H1 (cell line): Measurements from ENCODE around the gene CCER1. TPM values are rescaled to one million over a fixed set of nuclear protein-coding genes. Genes with fewer than 3 reads are reported as not detected.

ENCODE experiments used
- CTCF ChIA-PET: fragments of 300-600 bp; sonication (Branson Sonifier 250); formaldehyde crosslinking; loops from one replicate; lab custom pipeline; 2021; ENCODE audit not compliant: partially characterized antibody; lab: Charles Lee
- POLR2A ChIA-PET: fragments of 300-600 bp; sonication (Branson Sonifier 250); formaldehyde crosslinking; loops from one replicate; lab custom pipeline; 2021; ENCODE audit warnings: inconsistent platforms; ENCODE audit not compliant: partially characterized antibody; lab: Charles Lee
- DNase-seq, 2 experiments: peaks; one replicate each; pipeline versions ENCODE4 v3.0.0 to v3.0.0-alpha.2; 2010 to 2022; ENCODE audit warnings: low spot score in 2 of 2, low read depth in 1 of 2, mixed read lengths in 1 of 2
- FAIRE-seq: peaks from 2 replicates; lab custom pipeline; 2011; peaks lifted over from hg19 to GRCh38; lab: Jason Lieb, UNC
- H2AFZ ChIP-seq: 2 replicates; pipeline ENCODE4 v1.8.1; 2012; ENCODE audit warnings: low read length, inconsistent platforms
- H2AK5ac ChIP-seq: 2 replicates; pipeline ENCODE4 v1.6.1; 2013; ENCODE audit warnings: low read depth, low read length
- H2BK120ac ChIP-seq: replicated peaks from 2 replicates; pipeline ENCODE3; 2013; ENCODE audit warnings: low read depth, low read length, inconsistent platforms
- H2BK12ac ChIP-seq: 2 replicates; pipeline ENCODE4 v1.6.1; 2013; ENCODE audit warnings: low read depth, low read length
- H2BK15ac ChIP-seq: 2 replicates; pipeline ENCODE4 v1.6.1; 2013; ENCODE audit warnings: low read length
- H2BK20ac ChIP-seq: 2 replicates; pipeline ENCODE4 v1.6.1; 2013; ENCODE audit warnings: low read length
- H2BK5ac ChIP-seq: 2 replicates; pipeline ENCODE4 v1.6.1; 2013; ENCODE audit warnings: low read depth, low read length
- H3K14ac ChIP-seq: 2 replicates; pipeline ENCODE4 v1.6.1; 2013; ENCODE audit warnings: inconsistent platforms; ENCODE audit not compliant: insufficient read length
- H3K18ac ChIP-seq: 2 replicates; pipeline ENCODE4 v1.6.1; 2013; ENCODE audit warnings: low read length; ENCODE audit errors: extremely low read depth
- H3K23ac ChIP-seq: 2 replicates; pipeline ENCODE4 v1.6.1; 2013; ENCODE audit warnings: inconsistent platforms; ENCODE audit not compliant: insufficient read length
- H3K23me2 ChIP-seq: 2 replicates; pipeline ENCODE4 v1.6.1; 2013; ENCODE audit warnings: low read depth, low read length
- H3K27ac ChIP-seq: 2 replicates; pipeline ENCODE4 v1.6.1; 2011; ENCODE audit warnings: low read depth, low read length, inconsistent platforms
- H3K27me3 ChIP-seq, 4 experiments: replicated peaks in 1 of 4; 1 replicate in 1 of 4; 2 replicates in 3 of 4; pipeline versions ENCODE4 v1.6.1 to v1.8.1; 2011 to 2013; ENCODE audit warnings: low read length in 3 of 4, mild to moderate bottlenecking in 3 of 4, inconsistent platforms in 2 of 4, mixed read lengths in 2 of 4, moderate library complexity in 1 of 4; ENCODE audit not compliant: control insufficient read depth in 3 of 4, insufficient read depth in 3 of 4; ENCODE audit errors: extremely low read depth in 1 of 4
- H3K36me3 ChIP-seq, 4 experiments: 2 replicates each; pipeline versions ENCODE4 v1.6.1 to v1.8.1; 2011 to 2013; ENCODE audit warnings: mild to moderate bottlenecking in 4 of 4, low read length in 3 of 4, moderate library complexity in 2 of 4, control low read depth in 1 of 4, inconsistent platforms in 1 of 4; ENCODE audit not compliant: insufficient read depth in 4 of 4, control insufficient read depth in 2 of 4
- H3K4ac ChIP-seq: replicated peaks from 2 replicates; pipeline ENCODE3; 2013; ENCODE audit warnings: low read length, low read depth, mixed read lengths, inconsistent platforms; ENCODE audit not compliant: insufficient read length
- H3K4me1 ChIP-seq, 4 experiments: replicated peaks in 1 of 4; 1 replicate in 1 of 4; 2 replicates in 3 of 4; pipeline versions ENCODE4 v1.6.1 to v1.8.1; 2011 to 2013; ENCODE audit warnings: low read length in 3 of 4, inconsistent platforms in 2 of 4, mixed read lengths in 1 of 4; ENCODE audit not compliant: insufficient read depth in 4 of 4, control insufficient read depth in 3 of 4
- H3K4me2 ChIP-seq, 2 experiments: 2 replicates each; pipeline versions ENCODE4 v1.6.1 to v1.8.1; 2011 to 2013; ENCODE audit warnings: low read depth in 2 of 2, low read length in 2 of 2, control low read depth in 1 of 2, inconsistent platforms in 1 of 2, mild to moderate bottlenecking in 1 of 2; ENCODE audit not compliant: insufficient read depth in 1 of 2
- H3K4me3 ChIP-seq, 4 experiments: fragments of 200-600, 300-600 bp in 1 of 4; sonication (generic), shearing (Covaris generic), sonication (Bioruptor Twin) in 1 of 4; 2 replicates each; pipeline versions ENCODE4 v1.5.1 to v1.8.1; 2011 to 2016; ENCODE audit warnings: low read length in 4 of 4, low read depth in 3 of 4, control low read depth in 2 of 4, inconsistent platforms in 2 of 4, mild to moderate bottlenecking in 2 of 4, mixed read lengths in 1 of 4, moderate library complexity in 1 of 4; ENCODE audit not compliant: insufficient read depth in 2 of 4; ENCODE audit errors: extremely low read depth in 1 of 4
- H3K56ac ChIP-seq: replicated peaks from 2 replicates; pipeline ENCODE3; 2013; ENCODE audit warnings: low read depth, mild to moderate bottlenecking, mixed read lengths, low read length, inconsistent platforms; ENCODE audit not compliant: insufficient read length
- H3K79me1 ChIP-seq: 2 replicates; pipeline ENCODE4 v1.6.1; 2013; ENCODE audit warnings: low read depth, low read length, control low read depth
- H3K79me2 ChIP-seq, 2 experiments: 2 replicates each; pipeline versions ENCODE4 v1.6.1 to v1.8.1; 2012 to 2013; ENCODE audit warnings: low read length in 2 of 2, mild to moderate bottlenecking in 2 of 2, inconsistent platforms in 1 of 2; ENCODE audit not compliant: insufficient read depth in 2 of 2, control insufficient read depth in 1 of 2
- H3K9ac ChIP-seq, 4 experiments: replicated peaks in 1 of 4; 1 replicate in 1 of 4; 2 replicates in 3 of 4; pipeline versions ENCODE4 v1.6.1 to v1.8.1; 2011 to 2013; ENCODE audit warnings: low read depth in 3 of 4, low read length in 3 of 4, control low read depth in 2 of 4, mild to moderate bottlenecking in 2 of 4, moderate library complexity in 2 of 4, inconsistent platforms in 1 of 4; ENCODE audit errors: extremely low read depth in 1 of 4
- H3K9me3 ChIP-seq, 2 experiments: 2 replicates each; pipeline versions ENCODE4 v1.6.1 to v1.8.1; 2012 to 2013; ENCODE audit warnings: mild to moderate bottlenecking in 2 of 2, moderate library complexity in 2 of 2, control low read depth in 1 of 2, inconsistent platforms in 1 of 2, low read depth in 1 of 2, low read length in 1 of 2, mixed read lengths in 1 of 2; ENCODE audit not compliant: insufficient read depth in 2 of 2
- H4K20me1 ChIP-seq, 2 experiments: replicated peaks in 1 of 2; 2 replicates each; pipeline versions ENCODE3 to v1.8.1; 2011 to 2013; ENCODE audit warnings: inconsistent platforms in 2 of 2, low read length in 2 of 2, mild to moderate bottlenecking in 1 of 2; ENCODE audit not compliant: insufficient read depth in 2 of 2, control insufficient read depth in 1 of 2
- H4K5ac ChIP-seq: 2 replicates; pipeline ENCODE4 v1.6.1; 2013; ENCODE audit warnings: low read length, low read depth, mixed read lengths, inconsistent platforms; ENCODE audit not compliant: insufficient read length
- H4K8ac ChIP-seq: 2 replicates; pipeline ENCODE4 v1.8.0; 2013; ENCODE audit warnings: mild to moderate bottlenecking, moderate library complexity, low read length, inconsistent platforms; ENCODE audit not compliant: insufficient read depth; ENCODE audit errors: extremely low read depth
- H4K91ac ChIP-seq: replicated peaks from 2 replicates; pipeline ENCODE3; 2013; ENCODE audit warnings: low read length, mixed read lengths, inconsistent platforms; ENCODE audit not compliant: insufficient read length
- CBX8 ChIP-seq: fragments of 300-800, 300-1000 bp; sonication (generic); IDR thresholded peaks from 2 replicates; pipeline ENCODE4 v1.7.1; 2016; ENCODE audit warnings: low read depth, low read length, borderline replicate concordance
- CEBPB ChIP-seq: IDR thresholded peaks from 2 replicates; pipeline ENCODE4 v1.6.1; 2012; ENCODE audit warnings: low read depth, low read length
- CTBP2 ChIP-seq: IDR thresholded peaks from 2 replicates; pipeline ENCODE4 v1.7.0; 2011; ENCODE audit warnings: borderline replicate concordance, mild to moderate bottlenecking, moderate library complexity, mixed read lengths, low read length; ENCODE audit not compliant: insufficient read depth, insufficient read length
- EP300 ChIP-seq, 2 experiments: IDR thresholded peaks; 1 replicate in 1 of 2; 2 replicates in 1 of 2; pipeline ENCODE4 v1.6.1; 2011 to 2012; ENCODE audit warnings: low read depth in 2 of 2, low read length in 2 of 2, mild to moderate bottlenecking in 2 of 2, borderline replicate concordance in 1 of 2, inconsistent platforms in 1 of 2, moderate library complexity in 1 of 2
- GTF2F1 ChIP-seq: IDR thresholded peaks from 2 replicates; pipeline ENCODE4 v1.6.1; 2012; ENCODE audit warnings: low read depth, low read length, improper control_type of control experiment, borderline replicate concordance
- JUND ChIP-seq: IDR thresholded peaks from 2 replicates; pipeline ENCODE4 v1.6.1; 2011; ENCODE audit warnings: mild to moderate bottlenecking, improper control_type of control experiment, low read length
- RNF2 ChIP-seq: fragments of 200-900, 300-1000 bp; sonication (generic); IDR thresholded peaks from 2 replicates; pipeline ENCODE4 v1.7.1; 2016; ENCODE audit warnings: borderline replicate concordance, low read depth, mild to moderate bottlenecking, antibody characterized with exemption, low read length; ENCODE audit not compliant: poor library complexity, severe bottlenecking; ENCODE audit errors: missing control alignments
- TAF1 ChIP-seq: IDR thresholded peaks from 2 replicates; pipeline ENCODE4 v1.6.1; 2011; ENCODE audit warnings: mild to moderate bottlenecking, low read depth, low read length
- TEAD4 ChIP-seq: IDR thresholded peaks from 2 replicates; pipeline ENCODE4 v1.6.1; 2012; ENCODE audit warnings: low read depth, low read length, inconsistent platforms, mixed read lengths
- WGBS, 2 experiments: shearing (Covaris generic) in 1 of 2; methylation state at CpG; one replicate each; pipeline versions ENCODE4 v1.1.6 to v1.1.7; 2013 to 2015; ENCODE audit warnings: low lambda C conversion rate in 2 of 2, mixed read lengths in 2 of 2, inconsistent platforms in 1 of 2, low coverage in 1 of 2, missing lambda C conversion rate in 1 of 2; ENCODE audit not compliant: insufficient replicate concordance in 2 of 2, insufficient coverage in 1 of 2, insufficient read length in 1 of 2; ENCODE audit errors: extremely low coverage in 1 of 2, missing lambda C conversion rate in 1 of 2; 5-methylcytosine and 5-hydroxymethylcytosine counted together
- polyA plus RNA-seq, 7 experiments: library from polyadenylated mRNA; depleted of rRNA in 3 of 7; stranded (reverse) in 5 of 7; unstranded in 2 of 7; fragments of >200 nt in 5 of 7; fragments of 200-250 nt in 2 of 7; gene quantifications; 1 replicate in 5 of 7; 2 replicates in 1 of 7; 4 replicates in 1 of 7; pipeline versions ENCODE4 v1.2.1 to v1.2.3, GENCODE V29; 2011 to 2013; ENCODE audit warnings: missing spikeins in 2 of 7, mixed read lengths in 2 of 7
- total RNA-seq: library from RNA; stranded (reverse); fragmentation: NEBNext Ultra II Directional; extraction: Animal tissue kit (Norgen Biotek cat#: 25700); gene quantifications from 2 replicates; pipeline ENCODE4 v1.2.1, GENCODE V29; 2021
- TF ChIP-seq, protein P1 (sequence below): IDR thresholded peaks from 2 replicates; pipeline ENCODE4 v1.6.1; 2011; ENCODE audit warnings: low read length, improper control_type of control experiment
- TF ChIP-seq, protein P2 (sequence below): IDR thresholded peaks from 2 replicates; pipeline ENCODE4 v1.6.1; 2012; ENCODE audit warnings: low read length, inconsistent platforms

Gene CCER1
- total and polyA plus RNA-seq, 2 of the 8 experiments (the other 6 are each of a cell fraction or from before 2014, with no cell fraction given) = not detected

DNA sequence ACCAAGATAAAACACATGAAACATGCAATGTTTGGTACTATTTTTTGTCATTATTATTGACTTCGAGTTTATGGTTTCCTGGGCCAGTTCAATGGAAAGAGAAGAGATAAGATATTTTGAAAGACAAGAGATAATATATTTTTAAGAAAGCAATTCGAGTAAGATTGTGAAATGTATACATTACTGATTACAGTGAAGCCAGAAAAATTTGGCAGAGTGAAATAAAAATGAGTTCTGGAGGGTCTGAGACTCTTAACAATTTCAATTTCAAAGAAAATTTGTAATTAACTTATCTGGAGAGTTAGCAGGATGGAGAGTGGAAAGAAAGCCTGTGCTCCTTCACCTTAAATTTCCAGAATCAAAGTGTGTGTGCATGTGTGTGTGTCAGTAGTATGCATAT is 17.3 kb downstream of the CCER1 start:
- no peaks in the 10 kb centered on the region for H3K79me1 ChIP-seq
- POLR2A ChIA-PET = no interaction called here
- H2BK120ac ChIP-seq = no peak overlapping the region
- H3K18ac ChIP-seq = no peak overlapping the region
- no peak overlapping the region for H3K4me2 ChIP-seq
- no peaks in the 10 kb centered on the region for H3K27me3 ChIP-seq
- no peaks in the 10 kb centered on the region for H3K36me3 ChIP-seq
- H4K8ac ChIP-seq = no peak overlapping the region
- no peak overlapping the region for H3K9ac ChIP-seq
- no peak overlapping the region for H2BK12ac ChIP-seq
- no peak overlapping the region for H2BK15ac ChIP-seq
- H3K9me3 ChIP-seq = no peaks in the 10 kb centered on the region
- H2AK5ac ChIP-seq = no peak overlapping the region
- H3K4me1 ChIP-seq = no peaks in the 10 kb centered on the region
- no peak overlapping the region for H3K27ac ChIP-seq
- no peak overlapping the region for H3K23ac ChIP-seq
- WGBS, 2 experiments = 77% methylated on average over 2 of the region's 2 CpGs; no CpG with 5 or more reads in 1 of the 2 experiments
- H2AFZ ChIP-seq = no peak overlapping the region
- no peaks in the 10 kb centered on the region for H3K23me2 ChIP-seq
- no peak overlapping the region for H3K4ac ChIP-seq
- H2BK5ac ChIP-seq = no peak overlapping the region
- no peaks in the 10 kb centered on the region for H4K20me1 ChIP-seq
- CTCF ChIA-PET = interaction anchor here (0.8 to 1.2 kb wide), 3 partner anchors 8 to 1395 kb away, joined by 3 to 4 read pairs (median 3); no protein-coding TSS in a partner anchor
- H3K4me3 ChIP-seq = no peak overlapping the region
- no peak overlapping the region for H4K5ac ChIP-seq
- H2BK20ac ChIP-seq = no peak overlapping the region
- no peaks in the 10 kb centered on the region for H3K79me2 ChIP-seq
- H4K91ac ChIP-seq = no peak overlapping the region
- FAIRE-seq (no peak), DNase-seq (no peak)
- H3K14ac ChIP-seq = no peak overlapping the region
- H3K56ac ChIP-seq = no peak overlapping the region
- no peak for TF ChIP-seq TEAD4
- TF ChIP-seq, protein P1, sequence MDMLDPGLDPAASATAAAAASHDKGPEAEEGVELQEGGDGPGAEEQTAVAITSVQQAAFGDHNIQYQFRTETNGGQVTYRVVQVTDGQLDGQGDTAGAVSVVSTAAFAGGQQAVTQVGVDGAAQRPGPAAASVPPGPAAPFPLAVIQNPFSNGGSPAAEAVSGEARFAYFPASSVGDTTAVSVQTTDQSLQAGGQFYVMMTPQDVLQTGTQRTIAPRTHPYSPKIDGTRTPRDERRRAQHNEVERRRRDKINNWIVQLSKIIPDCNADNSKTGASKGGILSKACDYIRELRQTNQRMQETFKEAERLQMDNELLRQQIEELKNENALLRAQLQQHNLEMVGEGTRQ = no peak
- TF ChIP-seq CBX8 = no peak
- TF ChIP-seq, protein P2, sequence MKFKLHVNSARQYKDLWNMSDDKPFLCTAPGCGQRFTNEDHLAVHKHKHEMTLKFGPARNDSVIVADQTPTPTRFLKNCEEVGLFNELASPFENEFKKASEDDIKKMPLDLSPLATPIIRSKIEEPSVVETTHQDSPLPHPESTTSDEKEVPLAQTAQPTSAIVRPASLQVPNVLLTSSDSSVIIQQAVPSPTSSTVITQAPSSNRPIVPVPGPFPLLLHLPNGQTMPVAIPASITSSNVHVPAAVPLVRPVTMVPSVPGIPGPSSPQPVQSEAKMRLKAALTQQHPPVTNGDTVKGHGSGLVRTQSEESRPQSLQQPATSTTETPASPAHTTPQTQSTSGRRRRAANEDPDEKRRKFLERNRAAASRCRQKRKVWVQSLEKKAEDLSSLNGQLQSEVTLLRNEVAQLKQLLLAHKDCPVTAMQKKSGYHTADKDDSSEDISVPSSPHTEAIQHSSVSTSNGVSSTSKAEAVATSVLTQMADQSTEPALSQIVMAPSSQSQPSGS = no peak
- TF ChIP-seq CTBP2 = no peak
- TF ChIP-seq GTF2F1 = no peak
- no peak for TF ChIP-seq JUND
- no peak for TF ChIP-seq EP300 (IDR thresholded peaks at IDR 0.05; ENCODE audit: borderline replicate concordance in 1 of 2, low read depth in 2 of 2, low read length in 2 of 2)
- TF ChIP-seq RNF2 = no peak
- TF ChIP-seq TAF1 = no peak
- no peak for TF ChIP-seq CEBPB
